HG03521 (cell line): Measurements from ENCODE around the gene LRRC61.
"Not testable (repeated sequence)": the region's sequence is repeated elsewhere in the genome, so short reads cannot be mapped to it uniquely, and the experiment has no call there.

Experiments used
- ATAC-seq: cut with Tn5 transposase; IDR thresholded peaks from one replicate; pipeline ENCODE4 v1.9.1; 2021; ENCODE audit warnings: mild to moderate bottlenecking, moderate library complexity; ENCODE audit not compliant: unreplicated experiment

Gene LRRC61

DNA sequence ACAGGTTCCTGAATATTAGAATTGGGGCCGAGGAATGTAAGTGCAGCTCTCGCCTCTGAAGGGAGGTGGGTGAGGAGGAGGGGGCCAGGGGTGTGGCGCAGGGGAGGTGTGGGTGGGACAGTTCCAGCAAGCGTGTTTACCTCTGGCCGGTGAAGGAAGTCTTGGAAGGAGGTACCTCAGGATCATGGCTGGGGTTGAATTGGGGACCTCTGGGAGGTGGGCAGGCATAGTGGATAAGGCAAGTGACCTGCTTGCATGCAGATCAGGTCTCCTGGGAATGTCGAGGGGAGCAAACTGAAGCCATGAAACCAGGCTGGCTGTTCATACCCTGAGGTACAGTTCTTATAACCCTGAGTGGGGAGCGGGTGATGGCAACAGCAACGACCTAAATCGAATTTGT is 57.9 kb downstream of the LRRC61 start:
- ATAC-seq, result no peak

DNA sequence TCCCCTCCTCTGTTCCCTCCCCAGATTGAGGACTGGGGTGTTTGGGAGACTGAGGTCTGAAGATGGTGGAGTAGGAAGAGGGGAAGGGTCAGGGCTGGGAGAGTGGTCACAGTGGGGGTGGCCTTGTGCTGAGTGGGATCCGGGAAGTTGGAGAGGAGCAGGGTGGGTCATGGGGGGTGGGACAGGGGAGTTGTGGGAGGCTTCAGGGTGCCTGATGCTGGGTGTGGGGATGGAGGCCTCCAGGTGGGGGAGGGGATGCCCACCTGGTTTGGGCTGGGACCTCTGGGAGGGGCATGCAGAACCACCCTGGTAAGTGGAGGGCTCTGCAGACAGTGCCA is 58.6 kb downstream of the LRRC61 start:
- no peak for ATAC-seq

DNA sequence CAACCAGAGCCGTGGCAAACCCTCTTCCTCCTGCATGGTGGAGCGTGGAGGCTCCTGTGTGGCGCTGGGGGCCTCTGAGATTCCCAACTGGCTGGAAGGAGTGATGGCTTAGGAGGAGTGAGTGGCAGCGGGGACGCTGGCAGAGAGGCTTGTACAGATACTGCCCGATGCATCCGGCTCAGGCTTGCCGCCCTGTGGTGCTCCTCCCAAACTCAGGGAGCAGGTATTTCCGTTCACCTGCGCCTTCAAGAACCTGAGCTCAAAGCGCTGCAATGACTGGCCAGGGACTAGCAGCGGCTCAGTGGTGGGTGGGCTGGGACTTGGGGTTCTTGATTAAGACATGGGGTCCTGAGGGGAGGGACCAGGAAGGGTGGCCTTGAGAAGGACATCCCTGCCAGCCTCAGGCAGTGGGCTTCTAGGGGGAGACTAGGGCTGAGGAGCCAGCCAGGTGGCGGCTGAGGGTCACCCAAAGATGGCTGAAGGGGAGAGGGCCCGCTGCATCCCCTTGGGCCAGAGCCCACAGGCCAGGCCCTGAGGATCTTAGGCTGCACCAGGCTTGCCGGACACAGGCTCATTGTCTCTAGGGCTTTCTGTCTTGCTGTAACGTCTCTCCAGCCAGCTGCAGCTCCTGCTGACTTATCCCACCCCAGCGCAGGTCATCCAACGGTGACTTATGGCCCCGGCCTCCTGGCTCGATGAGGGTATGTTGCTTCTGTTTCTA is 59.1 kb downstream of the LRRC61 start:
- no peak for ATAC-seq

DNA sequence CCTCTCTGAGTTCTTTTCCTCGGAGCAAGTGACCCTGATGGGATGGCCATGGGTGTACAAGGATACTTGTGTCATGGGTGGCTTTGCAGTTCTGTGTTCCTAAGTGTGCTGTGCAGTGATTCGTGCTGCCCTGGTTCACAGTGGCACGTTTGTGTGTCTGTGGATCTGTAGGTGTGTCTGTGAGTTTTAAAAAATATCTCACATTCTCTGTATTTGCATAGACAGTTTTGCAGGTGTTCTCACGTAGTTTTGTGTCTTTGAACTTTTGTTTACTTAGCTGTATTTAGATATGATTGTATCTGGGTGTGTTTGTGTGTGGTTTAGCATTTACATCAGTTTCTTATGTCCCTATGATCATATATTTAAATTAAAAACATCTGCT is 59.7 kb downstream of the LRRC61 start:
- no peak for ATAC-seq

DNA sequence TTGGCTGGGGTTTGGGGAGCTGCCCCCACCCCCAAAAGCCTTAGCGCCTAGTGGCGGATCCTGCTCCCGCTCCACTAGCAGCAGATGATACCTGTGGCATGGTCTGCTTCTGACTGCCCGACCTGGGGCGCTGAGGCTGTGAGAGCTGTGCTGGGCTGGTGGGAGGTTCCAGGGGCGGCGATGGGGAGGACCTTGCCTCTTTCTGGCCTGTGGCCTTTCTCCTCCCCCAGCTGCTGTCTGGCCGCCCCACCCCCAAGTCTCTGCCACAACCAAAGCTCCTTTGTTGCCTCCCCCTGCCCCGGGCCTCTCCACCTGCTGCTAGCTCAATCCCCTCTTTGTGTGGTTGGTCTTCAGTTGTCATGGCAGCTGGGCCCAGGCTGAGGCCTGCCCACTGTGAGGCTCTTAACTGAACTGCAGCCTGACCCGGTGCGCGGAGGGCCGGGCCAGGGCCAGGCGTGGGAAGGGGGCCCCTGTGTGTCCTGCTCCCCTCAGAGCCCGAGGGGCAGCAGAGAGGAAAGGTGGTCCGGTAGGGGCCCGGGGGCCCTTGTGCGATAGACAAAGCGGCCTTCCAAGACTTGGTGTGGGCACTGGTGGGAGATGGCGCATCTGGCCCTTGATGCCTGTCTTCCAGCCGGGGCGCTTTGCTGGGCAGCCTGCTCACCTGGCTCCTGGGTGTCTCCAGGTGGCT is 60.7 kb downstream of the LRRC61 start:
- ATAC-seq, result no peak

DNA sequence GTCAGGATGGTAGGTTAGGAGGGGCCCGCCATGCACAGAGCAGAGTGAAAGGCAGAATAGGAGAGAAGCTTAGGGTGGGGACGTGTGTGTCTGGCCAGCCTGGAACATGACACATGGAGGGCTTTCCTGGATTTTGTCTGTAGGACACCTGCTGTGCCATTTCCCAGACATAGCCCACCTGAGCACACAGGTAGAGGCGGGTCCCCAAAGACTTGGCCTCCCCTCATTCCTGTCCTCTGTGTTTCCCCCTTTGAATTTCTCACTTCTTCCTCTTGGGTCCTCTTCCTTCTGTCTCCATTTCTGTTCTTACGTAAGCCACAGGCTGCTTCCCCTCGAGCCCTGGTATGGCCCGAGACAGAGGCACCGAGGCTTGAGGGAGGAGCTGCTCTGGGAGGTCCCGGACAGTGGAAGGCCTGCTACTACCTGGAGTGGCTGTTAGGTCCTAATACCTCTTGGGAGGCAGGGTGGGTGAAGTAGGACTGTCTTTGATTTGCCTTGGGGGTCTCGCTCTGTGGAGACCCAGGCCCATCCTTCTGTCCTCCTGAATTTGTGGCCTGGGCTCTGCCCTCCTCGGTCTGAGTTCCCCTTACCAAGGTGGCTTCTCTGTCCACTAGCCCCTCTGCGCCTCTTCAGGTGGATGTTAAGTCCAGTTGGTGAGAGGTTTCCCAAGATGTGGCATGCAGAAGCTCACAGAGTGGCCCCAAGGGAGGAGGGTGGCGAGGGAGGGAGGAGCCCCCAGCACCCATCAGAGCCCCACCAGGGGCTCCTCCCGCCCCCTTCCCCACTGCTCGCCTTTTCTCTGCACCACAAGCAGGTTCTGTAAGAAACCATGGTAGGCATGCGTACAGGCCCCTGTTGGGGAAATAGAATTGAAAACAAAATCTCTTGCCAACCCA is 61.5 kb downstream of the LRRC61 start:
- no peak for ATAC-seq

DNA sequence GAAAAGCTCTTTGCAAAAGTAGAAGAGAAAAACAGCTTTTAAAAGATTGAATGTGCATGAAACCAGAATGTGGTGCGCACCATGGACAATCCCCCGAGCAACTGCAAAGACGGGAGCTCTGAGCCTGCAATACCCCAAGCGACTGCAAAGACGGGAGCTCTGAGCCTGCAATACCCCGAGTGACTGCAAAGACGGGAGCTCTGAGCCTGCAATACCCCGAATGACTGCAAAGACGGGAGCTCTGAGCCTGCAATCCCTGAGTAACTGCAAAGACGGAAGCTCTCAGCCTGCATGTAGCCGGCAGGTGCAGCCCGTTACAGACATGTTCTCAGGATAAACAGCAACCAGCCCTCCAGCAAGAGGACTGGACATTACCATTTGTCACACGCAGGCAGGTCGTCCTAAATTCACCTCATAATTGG is 62.2 kb downstream of the LRRC61 start:
- ATAC-seq, result no peak

DNA sequence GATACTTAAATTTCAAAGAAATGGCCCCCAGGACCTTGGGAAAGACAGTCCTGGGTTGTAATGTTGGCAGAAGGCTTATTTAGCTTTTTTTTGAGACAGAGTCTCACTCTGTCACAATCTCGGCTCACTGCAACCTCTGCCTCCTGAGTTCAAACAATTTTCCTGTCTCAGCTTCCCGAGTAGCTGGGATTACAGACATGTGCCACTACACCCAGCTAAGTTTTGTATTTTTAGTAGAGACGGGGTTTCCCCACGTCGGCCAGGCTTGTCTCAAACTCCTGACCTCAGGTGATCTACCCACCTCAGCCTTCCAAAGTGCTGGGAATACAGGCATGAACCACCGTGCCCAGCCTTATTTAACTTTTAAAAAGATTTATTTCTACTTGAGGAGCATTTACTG is 62.7 kb downstream of the LRRC61 start:
- not testable (repeated sequence) for ATAC-seq
